ENCODE results near the gene TMEM238.

The TMEM238 gene

DNA sequence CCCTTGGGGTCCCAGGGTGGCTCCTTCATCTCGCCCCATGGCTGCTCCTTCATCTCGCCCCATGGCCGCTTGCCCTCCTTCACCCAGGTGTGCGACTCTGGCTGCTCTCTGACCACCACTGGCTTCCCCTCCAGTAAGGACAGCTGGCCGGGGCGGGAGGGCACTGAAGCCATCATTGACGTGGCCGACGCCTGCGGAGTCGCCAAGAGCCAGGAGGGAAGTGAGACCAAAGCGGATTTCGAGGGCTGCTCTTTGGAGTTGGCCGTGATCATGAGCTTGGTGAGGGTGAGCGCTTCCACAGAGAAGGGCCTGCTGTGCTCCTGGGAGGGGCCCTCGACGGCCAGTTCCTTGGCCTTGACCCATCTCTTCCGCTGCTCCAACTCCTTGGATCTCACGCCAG is 25.6 kb downstream of the TMEM238 start:
- DNase-seq (ENCODE audit: low read depth in 2 of 2), result no peak

- no peak for DNase-seq (ENCODE audit: low read depth in 2 of 2)
Observed at GRCh38 chr19:55355213-55355821, 28.8 kb downstream of the TMEM238 start.

GRCh38 chr19:55354698-55355212 is 29.3 kb downstream of the TMEM238 start, which contains the start of gene COX6B2:
COX6B2 (minus strand) TSS chr19:55354719; CDS start chr19:55354521, 198 bp downstream.
- DNase-seq (ENCODE audit: low read depth in 2 of 2), result no peak

- peak in 1 of 2 donors; percentile 42 for DNase-seq (ENCODE audit: low read depth in 2 of 2)
Observed at GRCh38 chr19:55353803-55354697, 30.0 kb downstream of the TMEM238 start.

DNA sequence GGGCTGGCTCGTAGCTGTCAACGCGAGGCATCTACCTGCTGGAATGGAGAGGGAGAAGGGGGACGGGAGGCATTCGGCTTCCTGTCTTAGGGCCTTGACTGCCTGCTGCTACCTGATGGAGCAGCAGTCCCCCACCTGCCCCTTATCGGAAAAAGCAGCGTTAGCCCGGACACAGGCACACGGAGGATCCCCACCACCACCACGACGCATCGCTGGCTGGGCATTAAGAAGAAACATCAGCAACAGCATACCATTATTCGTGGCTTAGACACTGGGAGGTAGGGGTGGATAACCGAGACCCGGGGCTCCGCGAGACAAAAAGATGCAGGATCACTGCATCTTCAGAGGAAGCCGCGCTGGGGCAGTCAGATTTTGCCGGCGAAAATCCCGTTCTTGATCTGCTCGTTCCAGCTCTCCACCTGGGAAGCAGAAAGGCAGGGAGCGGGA is 30.7 kb downstream of the TMEM238 start:
- DNase-seq (ENCODE audit: low read depth in 2 of 2), result no peak

GRCh38 chr19:55352549-55353145 is 31.4 kb downstream of the TMEM238 start:
- no peak for DNase-seq (ENCODE audit: low read depth in 2 of 2)

GRCh38 chr19:55352040-55352439 is 32.1 kb downstream of the TMEM238 start:
- no peak for DNase-seq (ENCODE audit: low read depth in 2 of 2)

DNA sequence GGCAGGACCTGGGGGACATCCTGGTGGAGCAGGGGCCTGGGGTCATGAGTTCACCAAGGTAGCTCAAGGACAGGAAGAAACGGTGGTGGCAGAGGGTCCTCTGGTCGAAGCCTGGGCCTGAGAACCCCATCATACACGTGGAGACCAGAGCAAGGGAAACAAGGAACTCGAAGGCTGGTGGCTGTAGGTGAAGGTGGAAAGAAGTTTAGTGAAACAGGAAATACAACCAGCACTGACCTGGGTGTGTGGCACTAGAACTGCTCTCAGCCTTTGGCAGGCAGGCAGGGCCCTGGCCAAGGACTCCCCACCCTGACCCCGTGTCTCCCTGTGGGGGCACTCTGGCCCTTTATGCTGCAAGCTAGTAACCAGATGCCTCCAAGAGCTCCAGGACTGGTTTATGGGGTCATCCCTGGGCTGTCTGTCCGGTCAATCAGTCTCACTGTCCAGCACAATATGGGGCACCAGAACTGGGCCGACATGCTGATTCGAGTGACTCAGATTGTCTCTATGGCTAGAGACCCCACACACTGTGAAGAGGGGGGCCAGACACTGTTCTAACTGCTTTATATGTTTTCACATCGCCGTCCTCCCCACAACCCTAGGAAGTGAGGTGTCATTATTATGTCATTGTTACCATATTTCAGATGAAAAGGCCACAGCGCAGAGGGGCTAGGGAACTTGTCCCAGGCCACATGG is 33.3 kb downstream of the TMEM238 start:
- no peak for DNase-seq (ENCODE audit: low read depth in 2 of 2)

GRCh38 chr19:55348317-55349034 is 35.6 kb downstream of the TMEM238 start:
- DNase-seq (ENCODE audit: low read depth in 2 of 2), result no peak

DNA sequence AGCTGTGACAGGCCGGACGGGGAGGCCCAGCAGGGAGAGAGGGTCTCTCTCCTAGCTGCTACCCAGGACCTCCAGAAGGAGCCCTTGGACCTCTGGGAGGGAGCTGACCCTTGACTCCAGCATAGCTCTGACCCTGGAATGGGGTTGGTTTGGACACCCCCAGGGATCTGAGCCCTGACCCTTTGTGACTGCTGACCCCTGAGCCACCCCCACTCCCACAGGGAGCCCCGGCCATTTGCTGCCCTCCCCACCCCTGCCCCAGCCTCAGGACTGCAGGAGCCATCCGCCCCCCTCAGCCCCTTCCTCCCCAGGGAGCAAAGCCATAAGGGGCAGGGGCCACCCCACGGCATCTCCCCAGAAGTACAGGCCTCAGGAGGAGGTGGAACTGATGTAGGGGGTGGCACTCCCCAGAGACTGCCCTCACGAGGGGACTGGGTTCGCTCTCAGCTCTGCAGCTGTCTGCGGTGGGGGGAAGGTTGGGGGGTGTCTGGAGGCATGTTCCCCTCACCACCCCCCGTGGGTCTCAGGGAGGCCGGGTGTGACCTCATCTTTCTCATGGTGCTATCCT is 36.6 kb downstream of the TMEM238 start:
- no peak for DNase-seq (ENCODE audit: low read depth in 2 of 2)

DNA sequence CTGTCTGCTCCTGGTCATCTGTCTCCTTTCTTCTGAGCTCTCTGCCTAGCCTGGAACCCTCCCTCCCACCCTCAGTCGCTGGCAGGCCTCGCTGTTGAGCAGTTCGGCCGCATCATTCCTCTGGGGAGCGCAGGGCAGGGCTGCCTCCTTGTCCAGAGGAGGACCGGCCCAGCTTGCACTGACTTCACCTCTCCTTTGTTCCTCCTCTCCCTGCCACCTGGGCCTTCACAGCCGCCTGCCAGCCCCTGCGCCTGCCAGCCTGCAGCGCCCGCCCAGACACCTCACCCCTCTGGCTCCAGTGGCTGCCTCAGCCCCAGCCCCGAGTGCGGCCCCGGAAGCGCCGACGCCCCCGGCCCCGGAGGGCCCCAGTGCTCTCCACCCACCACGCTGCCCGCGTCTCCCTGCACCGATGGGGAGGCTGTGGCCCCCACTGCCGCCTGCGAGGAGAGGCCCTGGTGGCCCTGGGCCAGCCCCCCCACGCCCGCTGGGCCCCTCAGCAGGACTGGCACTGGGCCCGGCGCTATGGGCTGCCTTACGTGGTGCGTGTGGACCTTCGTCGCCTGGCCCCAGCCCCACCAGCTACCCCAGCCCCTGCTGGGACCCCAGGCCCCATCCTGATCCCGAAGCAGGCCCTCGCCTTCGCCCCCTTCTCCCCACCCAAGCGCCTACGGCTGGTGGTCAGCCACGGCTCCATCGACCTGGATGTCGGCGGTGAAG is 37.2 kb downstream of the TMEM238 start:
- DNase-seq (ENCODE audit: low read depth in 2 of 2), result no peak

DNA sequence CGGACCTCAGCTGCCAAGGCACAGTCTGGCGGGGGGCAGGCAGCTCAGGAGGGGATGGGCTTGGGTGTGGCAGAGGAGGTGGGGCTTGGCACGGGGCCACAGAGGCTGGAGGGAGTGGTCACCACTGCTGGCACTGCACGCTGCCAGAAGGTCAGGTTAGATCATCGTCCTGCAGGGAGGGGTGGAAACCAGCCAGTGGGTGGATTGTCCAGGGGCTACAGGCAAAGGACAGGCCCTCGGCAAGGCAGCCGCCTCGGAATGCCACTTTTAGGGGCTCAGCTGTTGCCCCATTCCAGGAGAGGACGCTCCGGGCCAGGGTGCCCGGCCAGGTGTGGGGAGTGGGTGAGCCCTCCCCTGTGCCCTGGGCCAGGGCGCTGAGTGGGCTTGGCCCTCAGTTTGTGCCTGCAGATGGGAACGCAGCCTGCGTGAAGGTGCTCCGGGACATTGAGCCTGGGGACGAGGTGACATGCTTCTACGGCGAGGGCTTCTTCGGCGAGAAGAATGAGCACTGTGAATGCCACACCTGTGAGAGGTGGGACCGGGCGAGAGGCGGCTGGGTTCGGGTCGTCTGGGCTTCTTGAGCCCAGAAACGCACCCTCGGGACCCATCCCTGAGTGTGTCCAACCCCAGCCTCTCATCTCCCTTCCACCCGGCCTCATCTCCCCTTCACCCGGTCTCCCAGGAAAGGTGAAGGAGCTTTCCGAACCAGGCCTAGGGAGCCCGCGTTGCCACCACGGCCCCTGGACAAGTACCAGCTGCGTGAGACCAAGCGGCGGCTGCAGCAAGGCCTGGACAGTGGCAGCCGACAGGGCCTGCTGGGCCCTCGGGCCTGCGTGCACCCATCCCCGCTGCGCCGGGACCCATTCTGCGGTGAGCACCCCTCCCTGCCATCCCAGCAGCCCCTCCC is 38.0 kb downstream of the TMEM238 start:
- DNase-seq (ENCODE audit: low read depth in 2 of 2), result no peak

DNA sequence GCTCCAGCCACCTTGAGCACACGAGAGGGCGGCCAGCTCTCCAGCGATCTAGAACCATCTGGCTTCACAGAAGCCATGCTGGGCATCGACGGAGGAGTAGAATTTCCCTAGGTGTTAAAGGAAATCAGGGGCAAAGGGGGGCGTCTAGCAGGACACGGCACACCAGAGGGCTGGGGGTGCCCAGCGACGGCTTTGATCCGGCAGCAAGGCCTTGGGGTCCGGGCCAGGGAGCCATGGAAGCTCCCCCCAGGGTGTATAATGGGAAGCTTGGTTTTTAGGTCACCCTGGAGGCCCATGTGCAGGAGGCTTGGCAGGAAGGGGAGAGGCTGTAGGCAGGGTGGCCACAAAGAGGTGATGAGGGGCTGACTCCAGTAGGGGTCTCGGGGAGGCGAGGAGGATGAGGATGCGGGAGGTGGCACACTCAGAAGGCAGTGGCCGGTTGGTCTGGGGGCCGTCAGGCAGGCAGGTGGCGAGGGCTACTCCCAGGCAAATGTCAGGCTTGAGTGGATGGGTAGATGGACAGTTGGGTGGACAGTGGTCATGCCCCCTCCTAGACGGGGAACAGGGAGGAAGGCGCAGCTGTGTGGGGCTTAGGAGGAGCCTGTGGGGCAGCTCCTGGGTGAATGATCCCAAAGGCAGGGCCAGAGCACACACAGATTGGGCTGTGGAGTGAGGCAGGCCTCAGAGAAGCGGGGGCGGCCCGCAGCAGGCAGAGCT is 38.8 kb downstream of the TMEM238 start:
- no peak for DNase-seq (ENCODE audit: low read depth in 2 of 2)

- DNase-seq (ENCODE audit: low read depth in 2 of 2), result no peak
Observed at GRCh38 chr19:55344444-55344843, 39.6 kb downstream of the TMEM238 start.

- DNase-seq (ENCODE audit: low read depth in 2 of 2), result no peak
Observed at GRCh38 chr19:55341595-55342531, 42.2 kb downstream of the TMEM238 start.

DNA sequence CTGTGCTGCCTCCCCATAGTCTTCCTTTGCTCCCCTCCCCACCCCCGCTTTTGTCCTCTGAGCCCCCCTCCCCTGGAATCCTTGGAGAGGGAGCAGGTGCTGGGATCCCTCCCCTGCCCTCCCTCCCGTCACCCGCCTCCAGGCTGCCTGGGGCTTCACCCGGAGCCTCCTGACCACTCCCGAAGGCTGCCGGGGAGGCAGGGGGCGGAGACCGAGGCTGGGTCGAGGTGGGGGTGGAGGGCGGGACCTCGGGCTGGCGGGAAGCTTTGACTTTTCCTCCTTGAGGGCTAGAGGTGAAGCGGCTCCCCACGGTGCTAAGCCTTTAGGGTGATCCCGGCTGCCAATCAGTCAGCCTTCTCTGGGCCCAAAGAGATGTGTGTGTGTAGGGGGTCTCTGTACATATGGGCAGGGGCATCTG is 42.9 kb downstream of the TMEM238 start:
- DNase-seq (ENCODE audit: low read depth in 2 of 2), result peak in 1 of 2 donors; percentile 41

- no peak for DNase-seq (ENCODE audit: low read depth in 2 of 2)
Observed at GRCh38 chr19:55340784-55341147, 43.3 kb downstream of the TMEM238 start.
